Transverse colon (tissue), 4 donors: ENCODE measurements around the gene B4GALNT3. TPM values are rescaled to one million over a fixed set of nuclear protein-coding genes. Genes with fewer than 3 reads are reported as not detected.

ENCODE experiments used
- DNase-seq: peaks from one replicate; pipeline ENCODE4 v3.0.0-alpha.2; 2019
- H3K27ac ChIP-seq, 4 donors: fragments of 200-600 bp; sonication (generic); 2 replicates each; pipeline ENCODE4 v1.5.1; 2016 to 2018; ENCODE audit warnings: inconsistent platforms in 4 of 4
- H3K27me3 ChIP-seq: fragments of 200-600 bp; sonication (generic); 2 replicates; pipeline ENCODE4 v1.5.1; 2017; ENCODE audit warnings: inconsistent platforms
- H3K36me3 ChIP-seq, 4 donors: fragments of 200-600 bp; sonication (generic); 2 replicates each; pipeline ENCODE4 v1.5.1; 2017 to 2019; ENCODE audit warnings: inconsistent platforms in 4 of 4
- H3K4me1 ChIP-seq, 4 donors: fragments of 200-600 bp; sonication (generic); 2 replicates each; pipeline ENCODE4 v1.5.1; 2017 to 2020; ENCODE audit warnings: inconsistent platforms in 4 of 4
- H3K4me3 ChIP-seq, 4 donors: fragments of 200-600 bp; sonication (generic); 1 replicate in 1 of 4; 2 replicates in 3 of 4; pipeline versions ENCODE4 v1.5.1 to v1.6.1; 2017 to 2019; ENCODE audit warnings: inconsistent platforms in 4 of 4
- H3K9me3 ChIP-seq, 2 donors: fragments of 200-600 bp; sonication (generic); 2 replicates each; pipeline ENCODE4 v1.5.1; 2017 to 2019; ENCODE audit warnings: inconsistent platforms in 2 of 2
- EP300 ChIP-seq: sonication (generic); formaldehyde crosslinking; IDR thresholded peaks from one replicate; pipeline ENCODE4 v1.6.1; 2017; ENCODE audit warnings: antibody characterized with exemption, low read depth
- POLR2A ChIP-seq: fragments of 450-650 bp; IDR thresholded peaks from one replicate; pipeline ENCODE4 v1.6.1; 2016; ENCODE audit warnings: antibody characterized with exemption, mild to moderate bottlenecking, moderate library complexity
- POLR2AphosphoS5 ChIP-seq, 3 donors: sonication (generic); formaldehyde crosslinking; IDR thresholded peaks; one replicate each; pipeline ENCODE4 v1.6.1; 2016; ENCODE audit warnings: antibody characterized with exemption in 3 of 3
- WGBS, 2 donors: methylation state at CpG; one replicate each; pipeline ENCODE4 v1.1.5; 2018; ENCODE audit warnings: low coverage in 1 of 2; 5-methylcytosine and 5-hydroxymethylcytosine counted together
- in situ Hi-C, 4 donors: fragments of 200-750 bp; cut with MboI; loops; one replicate each; pipeline versions ENCODE4 v1.15.0 to v1.15.1; 2017; ENCODE audit warnings: low sequenced_read_pairs in 3 of 4, low pct_ligation_motif_present in 1 of 4, low pct_unique_long_range_greater_than_20kb in 1 of 4
- intact Hi-C: fragments of 100-400 bp; cut with DNase I; formaldehyde crosslinking; loops from one replicate; pipeline ENCODE4 v1.15.1; 2023; ENCODE audit warnings: low total_unique reads
- total RNA-seq, 4 donors: library from RNA; depleted of rRNA; stranded (reverse); fragments of >200 nt; gene quantifications; one replicate each; pipeline ENCODE4 v1.1.0, GENCODE V29; 2016
- TF ChIP-seq, protein P1 (sequence below), 5 experiments: fragments of 200-600 bp in 3 of 5; fragments of 450-650 bp in 2 of 5; sonication (generic) in 3 of 5; IDR thresholded peaks; 1 replicate in 2 of 5; 2 replicates in 3 of 5; pipeline ENCODE4 v1.5.1; 2016 to 2017; ENCODE audit warnings: antibody characterized with exemption in 5 of 5, inconsistent platforms in 3 of 5, mild to moderate bottlenecking in 2 of 5, moderate library complexity in 1 of 5

B4GALNT3 gene
- total RNA-seq, 4 donors from 2014 or later: 49.8 to 166 (median 93.4) TPM

DNA sequence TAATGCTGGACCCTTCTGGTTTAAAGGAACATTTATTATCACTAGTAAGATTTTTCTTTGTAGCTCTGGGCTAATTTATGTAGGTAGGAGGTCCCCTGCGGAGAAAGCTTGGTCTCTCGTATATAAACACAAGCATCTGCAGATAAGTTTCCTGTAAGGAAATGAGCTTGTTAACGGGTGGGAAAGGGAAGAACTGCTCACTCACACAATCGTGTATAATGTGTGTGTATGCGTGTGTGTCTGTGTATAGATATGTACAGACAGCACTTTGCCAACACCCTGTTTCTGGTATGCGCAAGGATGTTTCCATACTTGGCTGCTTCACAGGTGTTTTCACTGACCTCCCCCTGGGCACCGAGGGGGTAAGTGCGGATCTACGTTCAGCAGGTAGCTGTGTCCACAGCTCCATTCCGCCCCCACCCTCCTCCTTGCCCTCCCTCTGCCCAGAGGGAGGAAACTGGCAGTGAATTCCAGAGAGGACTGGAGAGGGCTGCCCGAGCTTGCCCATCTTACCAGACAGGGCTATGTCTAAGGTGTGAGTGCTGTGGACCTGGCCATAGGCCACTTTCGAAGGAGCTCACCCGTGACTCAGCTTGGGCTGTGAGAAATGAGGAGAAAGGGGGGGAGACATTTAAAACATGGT lies 138.3 kb downstream of the B4GALNT3 start:
- 53 to 73% methylated on average over 4 to 13 of the region's 13 CpGs for WGBS, 2 donors
- no peak for DNase-seq
- Histone ChIP-seq H3K4me3 (no peak overlapping the region), H3K27me3 (no peaks in the 10 kb centered on the region), H3K36me3 (no peaks in the 10 kb centered on the region), H3K4me1 (no peaks in the 10 kb centered on the region), H3K27ac (no peak overlapping the region), H3K9me3 (no peaks in the 10 kb centered on the region)
- intact Hi-C loops: no loop called here
- in situ Hi-C loops: loop anchor here in 1 of 4 donors (25.0 kb wide), 1 partner anchor 139 kb away; no protein-coding TSS in a partner anchor
- no peak for TF ChIP-seq POLR2A
- TF ChIP-seq EP300: no peak
- TF ChIP-seq, protein P1, sequence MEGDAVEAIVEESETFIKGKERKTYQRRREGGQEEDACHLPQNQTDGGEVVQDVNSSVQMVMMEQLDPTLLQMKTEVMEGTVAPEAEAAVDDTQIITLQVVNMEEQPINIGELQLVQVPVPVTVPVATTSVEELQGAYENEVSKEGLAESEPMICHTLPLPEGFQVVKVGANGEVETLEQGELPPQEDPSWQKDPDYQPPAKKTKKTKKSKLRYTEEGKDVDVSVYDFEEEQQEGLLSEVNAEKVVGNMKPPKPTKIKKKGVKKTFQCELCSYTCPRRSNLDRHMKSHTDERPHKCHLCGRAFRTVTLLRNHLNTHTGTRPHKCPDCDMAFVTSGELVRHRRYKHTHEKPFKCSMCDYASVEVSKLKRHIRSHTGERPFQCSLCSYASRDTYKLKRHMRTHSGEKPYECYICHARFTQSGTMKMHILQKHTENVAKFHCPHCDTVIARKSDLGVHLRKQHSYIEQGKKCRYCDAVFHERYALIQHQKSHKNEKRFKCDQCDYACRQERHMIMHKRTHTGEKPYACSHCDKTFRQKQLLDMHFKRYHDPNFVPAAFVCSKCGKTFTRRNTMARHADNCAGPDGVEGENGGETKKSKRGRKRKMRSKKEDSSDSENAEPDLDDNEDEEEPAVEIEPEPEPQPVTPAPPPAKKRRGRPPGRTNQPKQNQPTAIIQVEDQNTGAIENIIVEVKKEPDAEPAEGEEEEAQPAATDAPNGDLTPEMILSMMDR (IDR thresholded peaks at IDR 0.05): no peak
- no peak for TF ChIP-seq POLR2AphosphoS5 (IDR thresholded peaks at IDR 0.05)

DNA sequence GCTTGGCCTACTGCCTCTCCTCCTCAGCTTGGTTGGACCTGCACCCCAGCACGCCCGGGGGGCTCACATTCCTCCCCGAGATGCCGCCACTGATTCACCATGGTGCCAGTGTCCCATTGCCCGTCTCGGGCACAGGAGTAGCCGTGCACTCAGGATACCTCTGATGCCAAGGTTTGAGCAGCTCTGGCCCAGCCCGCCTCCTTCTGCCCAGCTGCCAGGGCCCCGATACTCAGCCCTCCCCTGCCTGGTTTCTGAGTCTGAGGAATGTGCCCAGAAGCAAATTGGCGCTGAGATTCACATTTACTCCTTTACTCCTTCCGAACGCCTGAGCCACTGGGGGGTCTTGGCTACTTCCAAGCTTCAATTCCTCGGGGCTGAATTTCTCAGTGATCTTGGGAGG lies 140.0 kb downstream of the B4GALNT3 start:
- no peak overlapping the region for H3K27ac ChIP-seq
- no peak for DNase-seq
- H3K4me1 ChIP-seq: no peaks in the 10 kb centered on the region
- H3K27me3 ChIP-seq: no peaks in the 10 kb centered on the region
- 94 to 100% methylated on average over 2 to 13 of the region's 13 CpGs for WGBS, 2 donors
- H3K9me3 ChIP-seq: no peaks in the 10 kb centered on the region
- intact Hi-C loops (no loop called here), in situ Hi-C loops (loop anchor here in 1 of 4 donors (25.0 kb wide), 1 partner anchor 138 kb away; no protein-coding TSS in a partner anchor)
- H3K4me3 ChIP-seq: no peak overlapping the region
- TF ChIP-seq POLR2AphosphoS5 (IDR thresholded peaks at IDR 0.05): no peak
- TF ChIP-seq POLR2A: no peak
- no peak for TF ChIP-seq EP300
- TF ChIP-seq, protein P1 (IDR thresholded peaks at IDR 0.05): no peak
- no peaks in the 10 kb centered on the region for H3K36me3 ChIP-seq

DNA sequence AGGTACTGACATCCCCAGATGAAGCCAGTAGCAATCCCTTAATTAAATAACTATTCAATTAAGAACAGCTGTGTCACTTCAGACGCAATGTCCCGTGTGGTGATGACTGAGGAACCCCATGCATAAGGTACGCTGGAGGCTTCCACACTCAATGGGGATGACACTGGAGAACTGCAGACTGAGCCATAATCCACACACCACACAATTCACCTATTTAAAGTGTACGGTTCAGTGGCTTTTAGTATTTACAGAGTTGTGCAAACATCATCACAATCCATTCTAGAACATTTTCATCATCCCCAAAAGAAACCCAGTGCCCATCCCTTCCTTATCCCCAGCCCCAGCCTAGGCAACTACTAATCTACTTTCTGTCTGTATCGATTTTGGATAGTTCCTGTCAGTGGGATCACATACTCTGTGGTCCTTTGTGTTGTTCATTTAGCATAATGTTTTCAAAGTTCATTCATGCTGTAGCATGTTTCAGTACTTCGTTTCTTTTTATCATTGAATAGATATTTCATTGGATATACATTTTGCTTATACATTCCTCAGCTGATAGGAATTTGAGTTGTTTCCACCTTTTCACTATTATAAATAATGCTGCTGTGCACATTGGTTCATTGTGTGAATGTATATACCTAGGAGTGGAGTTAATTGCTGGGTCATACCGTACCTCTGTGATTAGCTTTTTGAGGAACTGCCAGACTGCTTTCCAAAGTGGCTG lies 142.4 kb downstream of the B4GALNT3 start:
- TF ChIP-seq POLR2A (no peak), EP300 (no peak), POLR2AphosphoS5 (IDR thresholded peaks at IDR 0.05) (no peak)
- TF ChIP-seq, protein P1 (IDR thresholded peaks at IDR 0.05): no peak
- Histone ChIP-seq H3K36me3 (no peaks in the 10 kb centered on the region), H3K4me1 (no peaks in the 10 kb centered on the region), H3K4me3 (no peak overlapping the region), H3K9me3 (no peaks in the 10 kb centered on the region), H3K27ac (no peak overlapping the region), H3K27me3 (no peaks in the 10 kb centered on the region)
- WGBS, 2 donors: 82 to 84% methylated on average over 5 to 7 of the region's 7 CpGs
- intact Hi-C loops: no loop called here
- in situ Hi-C loops: no loop called here
- DNase-seq: no peak

DNA sequence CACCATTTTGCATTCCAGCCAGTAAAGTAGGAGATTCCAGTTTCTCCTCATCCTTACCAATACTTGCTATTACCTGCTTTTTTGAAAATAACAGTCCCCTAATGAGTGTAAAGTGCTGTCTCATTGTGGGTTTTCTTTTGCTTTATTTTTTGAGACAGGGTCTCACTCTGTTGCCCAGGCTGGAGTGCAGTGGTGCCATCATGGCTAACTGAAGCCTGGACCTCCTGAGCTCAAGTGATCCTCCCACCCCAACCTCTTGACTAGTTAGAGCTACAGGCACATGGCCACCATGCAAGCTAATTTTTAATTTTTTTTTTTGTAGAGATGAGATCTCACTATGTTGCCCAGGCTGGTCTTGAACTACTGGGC lies 142.9 kb downstream of the B4GALNT3 start:
- Histone ChIP-seq H3K36me3 (no peaks in the 10 kb centered on the region), H3K27me3 (no peaks in the 10 kb centered on the region), H3K4me1 (no peaks in the 10 kb centered on the region), H3K27ac (no peak overlapping the region), H3K4me3 (no peak overlapping the region), H3K9me3 (no peaks in the 10 kb centered on the region)
- DNase-seq: no peak
- TF ChIP-seq, protein P1 (IDR thresholded peaks at IDR 0.05): no peak
- TF ChIP-seq EP300 (no peak), POLR2AphosphoS5 (IDR thresholded peaks at IDR 0.05) (no peak), POLR2A (no peak)
- in situ Hi-C loops: no loop called here
- intact Hi-C loops: no loop called here
